ENCODE data around the gene ETV3L.

The ETV3L gene

GRCh38 chr1:157142765-157143423 lies 43.3 kb upstream of the ETV3L start:
- ATAC-seq = no peak
- no peak for TF ChIP-seq SNAI2 (CRISPR knock-in tag; IDR thresholded peaks at IDR 0.05)
- TF ChIP-seq CSDC2 (CRISPR knock-in tag; IDR thresholded peaks at IDR 0.05) = no peak
- no peak for TF ChIP-seq PPARA (CRISPR knock-in tag; IDR thresholded peaks at IDR 0.05; ENCODE audit: borderline replicate concordance)
- no peak for TF ChIP-seq ESRRG (CRISPR knock-in tag; IDR thresholded peaks at IDR 0.05)
- no peak for TF ChIP-seq TOX (CRISPR knock-in tag; IDR thresholded peaks at IDR 0.05; ENCODE audit: borderline replicate concordance)
- no peak for TF ChIP-seq POU6F1 (CRISPR knock-in tag; IDR thresholded peaks at IDR 0.05; ENCODE audit: borderline replicate concordance, low read depth)
- TF ChIP-seq CSRNP3 (CRISPR knock-in tag; IDR thresholded peaks at IDR 0.05) = no peak
- TF ChIP-seq TSHZ2 (CRISPR knock-in tag; IDR thresholded peaks at IDR 0.05) = no peak
- no peak for TF ChIP-seq PATZ1 (CRISPR knock-in tag; IDR thresholded peaks at IDR 0.05; ENCODE audit: borderline replicate concordance)

GRCh38 chr1:157142201-157142600 lies 42.6 kb upstream of the ETV3L start:
- TF ChIP-seq PATZ1 (CRISPR knock-in tag; IDR thresholded peaks at IDR 0.05; ENCODE audit: borderline replicate concordance) = no peak
- no peak for TF ChIP-seq SNAI2 (CRISPR knock-in tag; IDR thresholded peaks at IDR 0.05)
- no peak for TF ChIP-seq ZFP30 (CRISPR knock-in tag; IDR thresholded peaks at IDR 0.05)
- TF ChIP-seq ZNF565 (CRISPR knock-in tag; conservative IDR thresholded peaks at IDR 0.05; ENCODE audit: low read depth) = no peak
- no peak for TF ChIP-seq POU6F1 (CRISPR knock-in tag; IDR thresholded peaks at IDR 0.05; ENCODE audit: borderline replicate concordance, low read depth)
- no peak for TF ChIP-seq ARNTL (CRISPR knock-in tag; IDR thresholded peaks at IDR 0.05; ENCODE audit: borderline replicate concordance, low read depth)
- no peak for TF ChIP-seq RARB (CRISPR knock-in tag; IDR thresholded peaks at IDR 0.05)
- no peak for TF ChIP-seq BACH2 (CRISPR knock-in tag; IDR thresholded peaks at IDR 0.05; ENCODE audit: borderline replicate concordance)
- no peak for TF ChIP-seq CREB5 (CRISPR knock-in tag; IDR thresholded peaks at IDR 0.05; ENCODE audit: low read depth)
- TF ChIP-seq ISL1 (CRISPR knock-in tag; IDR thresholded peaks at IDR 0.05) = no peak
- no peak for TF ChIP-seq PPARA (CRISPR knock-in tag; IDR thresholded peaks at IDR 0.05; ENCODE audit: borderline replicate concordance)
- TF ChIP-seq ZNF8 (CRISPR knock-in tag; IDR thresholded peaks at IDR 0.05) = no peak
- no peak for TF ChIP-seq ZNF70 (CRISPR knock-in tag; IDR thresholded peaks at IDR 0.05)
- no peak for TF ChIP-seq ESRRG (CRISPR knock-in tag; IDR thresholded peaks at IDR 0.05)
- TF ChIP-seq OSR1 (CRISPR knock-in tag; IDR thresholded peaks at IDR 0.05) = no peak
- no peak for TF ChIP-seq TSHZ2 (CRISPR knock-in tag; IDR thresholded peaks at IDR 0.05)
- ATAC-seq = no peak

All from SK-N-SH treated with all-trans-retinoic acid at 6 μM for 48 hours (cell line).